Activated CD4-positive, alpha-beta T cell treated with anti-CD3 and anti-CD28 coated beads, Interleukin-2, Interleukin-4, amounts not matched to agents 100 ng/mL and 50 ng/mL, durations not matched to agents 16 hours and 8 hours (primary cell): Measurements from ENCODE around the gene ADAMTS17.
A peak's percentile ranks its signal among the peaks of the same experiment; 100 is the strongest.

ENCODE experiments used
- DNase-seq: peaks from one replicate; pipeline ENCODE4 v3.0.0-alpha.2; 2020; ENCODE audit warnings: low spot score

The ADAMTS17 gene

DNA sequence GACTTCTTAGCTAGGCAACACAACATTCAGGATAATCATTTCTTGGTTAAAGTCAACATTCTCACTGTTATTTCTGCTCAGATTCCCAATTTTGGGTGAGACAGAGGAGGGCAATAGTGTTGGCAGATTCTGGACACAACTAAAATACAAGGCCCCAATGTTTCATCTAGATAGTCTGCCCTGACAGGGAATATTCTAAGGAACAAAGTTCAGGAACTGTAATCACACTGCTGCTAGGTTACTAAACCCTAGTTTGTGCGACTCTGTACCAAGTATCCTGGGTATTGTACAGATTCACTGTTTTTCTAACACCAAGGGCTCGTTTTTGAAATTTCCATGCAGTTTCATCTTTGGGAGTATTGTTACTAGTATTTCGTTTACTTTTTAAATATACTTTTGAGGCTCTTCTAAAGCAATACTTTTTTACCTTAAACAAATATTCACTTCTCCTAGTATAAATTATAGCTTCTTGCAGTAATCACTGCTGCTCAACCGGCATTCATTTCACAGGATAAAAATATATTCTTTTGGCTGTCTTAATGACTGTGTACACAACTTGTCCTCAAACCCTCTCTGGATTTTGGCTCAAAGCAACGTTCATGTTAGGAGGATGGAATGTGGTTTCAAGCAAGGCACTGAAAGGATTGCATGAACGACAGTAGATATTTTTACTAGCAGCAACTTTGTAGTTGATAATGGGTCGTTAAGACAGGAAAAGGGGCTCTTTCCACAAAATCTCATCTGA lies 167.4 kb downstream of the ADAMTS17 start:
- no peak for DNase-seq

- DNase-seq = no peak
Measured at GRCh38 chr15:100172356-100173024, 169.3 kb downstream of the ADAMTS17 start.

GRCh38 chr15:100171411-100171810 lies 170.4 kb downstream of the ADAMTS17 start:
- DNase-seq = no peak

DNA sequence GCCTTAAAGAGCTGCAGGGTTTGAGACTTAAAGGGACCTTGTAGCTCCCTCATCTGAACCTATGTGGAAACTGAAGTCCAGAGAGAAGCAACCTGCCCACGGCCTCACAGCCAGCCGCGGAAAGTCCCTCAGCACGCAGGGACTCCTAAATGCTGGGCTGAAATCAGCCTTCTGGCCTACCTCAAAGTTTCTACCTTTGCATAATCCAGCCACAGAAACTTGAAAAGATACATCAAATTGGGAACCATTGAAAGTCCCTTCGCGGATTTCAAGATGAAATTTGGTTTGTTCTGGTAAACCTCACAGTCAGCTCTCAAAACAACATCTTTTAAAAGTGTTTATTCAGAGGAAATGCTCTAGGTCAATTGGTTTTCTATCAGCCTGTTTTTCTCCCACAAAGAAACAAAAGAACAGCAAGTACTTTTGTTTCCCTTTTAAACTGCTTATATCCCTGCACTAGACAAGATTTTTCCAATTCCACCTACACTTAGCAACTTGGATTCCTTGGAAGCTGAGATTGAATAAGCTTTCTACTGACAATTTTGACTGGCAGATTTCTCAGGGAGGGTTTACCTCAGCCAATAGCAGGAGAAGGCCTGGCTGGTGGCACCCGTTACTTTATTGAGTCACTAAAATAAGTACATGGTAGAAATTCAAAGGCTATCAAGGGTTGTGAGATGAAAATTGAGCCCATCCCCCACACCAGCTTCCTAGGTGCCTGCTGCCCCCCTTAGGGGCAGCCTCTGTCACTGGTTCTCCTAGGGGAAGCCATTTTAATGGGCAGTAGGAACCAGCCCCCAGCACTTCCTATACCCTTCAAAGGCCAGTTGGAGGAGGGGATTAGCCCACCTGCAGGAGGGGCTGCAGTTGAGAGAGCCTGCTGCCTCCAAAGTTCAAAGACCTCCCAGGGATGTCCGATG lies 171.2 kb downstream of the ADAMTS17 start:
- DNase-seq = peak; percentile 43

GRCh38 chr15:100169615-100170290 lies 172.0 kb downstream of the ADAMTS17 start:
- DNase-seq = no peak

GRCh38 chr15:100168787-100169186 lies 173.0 kb downstream of the ADAMTS17 start:
- DNase-seq = no peak

- DNase-seq = no peak
Measured at GRCh38 chr15:100167884-100168375, 173.8 kb downstream of the ADAMTS17 start.

GRCh38 chr15:100166313-100166712 lies 175.5 kb downstream of the ADAMTS17 start:
- DNase-seq = no peak

DNA sequence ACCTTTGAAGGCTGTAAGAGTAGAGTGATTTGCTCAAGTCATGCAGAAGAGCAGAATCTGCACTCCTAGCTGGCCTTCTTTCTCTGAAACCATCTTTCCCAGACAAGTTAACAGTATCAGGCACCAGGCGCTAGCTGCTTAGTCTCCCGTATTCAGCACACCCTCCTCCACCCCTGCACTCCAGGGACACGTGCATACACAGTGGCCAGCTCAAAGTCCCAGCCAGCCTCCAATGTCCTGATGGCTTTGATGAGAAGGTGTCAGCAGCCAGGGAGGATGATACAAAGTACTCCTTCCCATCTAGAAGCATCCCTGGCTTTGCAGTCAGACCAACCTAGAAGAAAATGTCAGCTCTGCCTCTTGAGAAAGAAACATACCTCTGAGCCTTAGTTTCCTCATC lies 177.8 kb downstream of the ADAMTS17 start:
- DNase-seq = no peak

DNA sequence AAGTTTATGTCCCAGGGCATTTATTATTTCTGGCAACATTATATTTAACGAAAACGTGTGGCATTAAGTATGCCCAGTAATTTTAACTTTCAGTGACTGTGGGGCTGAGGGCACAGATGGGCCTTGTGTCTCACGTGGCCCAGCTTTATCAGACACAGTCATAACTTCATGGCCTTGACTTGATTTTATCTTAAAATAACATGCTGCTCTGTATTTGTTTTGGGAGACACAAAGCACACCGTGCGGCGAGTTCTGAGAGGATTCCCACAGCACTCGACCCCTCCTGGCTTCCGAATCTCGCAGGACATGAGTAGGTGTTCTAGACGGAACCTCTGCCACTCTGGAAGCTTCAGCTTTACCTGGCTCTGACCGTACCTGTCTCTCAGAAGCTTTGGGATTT lies 180.8 kb downstream of the ADAMTS17 start:
- no peak for DNase-seq

DNA sequence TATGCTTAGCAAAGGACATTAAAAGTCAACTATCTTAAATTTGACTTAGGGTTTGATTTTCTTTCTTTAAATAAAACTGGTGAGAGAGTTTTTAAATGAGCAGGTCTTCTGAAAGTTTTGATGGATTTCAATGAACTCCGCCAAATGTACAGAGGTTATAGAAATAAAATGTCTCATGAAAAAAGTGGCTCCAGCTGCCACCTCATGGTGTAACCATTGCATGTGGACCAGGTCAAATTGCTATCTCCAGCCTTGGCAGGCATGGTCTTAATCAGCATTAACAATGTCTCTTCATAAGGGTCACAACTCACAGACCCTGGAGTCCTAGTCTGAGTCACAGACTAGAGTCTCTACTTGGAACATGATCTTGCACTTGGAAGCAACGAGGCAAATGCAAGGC lies 182.3 kb downstream of the ADAMTS17 start:
- no peak for DNase-seq

- DNase-seq = no peak
Measured at GRCh38 chr15:100158356-100158755, 183.4 kb downstream of the ADAMTS17 start.

GRCh38 chr15:100156201-100156600 lies 185.6 kb downstream of the ADAMTS17 start:
- DNase-seq = no peak

GRCh38 chr15:100154338-100154737 lies 187.4 kb downstream of the ADAMTS17 start:
- DNase-seq = no peak

DNA sequence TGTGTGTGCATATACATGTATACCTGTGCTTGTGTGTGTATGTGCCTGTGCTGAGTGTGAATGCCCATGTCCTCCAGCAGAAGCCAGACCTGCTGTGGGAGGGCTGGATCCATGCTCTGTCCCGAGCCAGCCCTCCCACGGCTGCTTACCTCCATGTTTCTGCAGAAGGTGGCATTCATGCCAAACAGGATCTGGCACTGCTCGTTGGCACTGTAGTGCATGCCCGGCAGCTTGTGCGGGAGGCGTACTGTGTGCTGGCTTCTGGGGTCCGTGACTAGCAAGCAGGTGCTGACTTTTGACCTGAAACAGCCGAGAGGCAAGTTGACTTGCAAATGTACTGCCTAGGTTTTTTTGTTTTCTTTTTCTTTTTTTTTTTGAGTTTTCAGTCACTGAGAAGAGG lies 189.3 kb downstream of the ADAMTS17 start:
- DNase-seq = no peak

GRCh38 chr15:100150906-100151305 lies 190.9 kb downstream of the ADAMTS17 start:
- no peak for DNase-seq

DNA sequence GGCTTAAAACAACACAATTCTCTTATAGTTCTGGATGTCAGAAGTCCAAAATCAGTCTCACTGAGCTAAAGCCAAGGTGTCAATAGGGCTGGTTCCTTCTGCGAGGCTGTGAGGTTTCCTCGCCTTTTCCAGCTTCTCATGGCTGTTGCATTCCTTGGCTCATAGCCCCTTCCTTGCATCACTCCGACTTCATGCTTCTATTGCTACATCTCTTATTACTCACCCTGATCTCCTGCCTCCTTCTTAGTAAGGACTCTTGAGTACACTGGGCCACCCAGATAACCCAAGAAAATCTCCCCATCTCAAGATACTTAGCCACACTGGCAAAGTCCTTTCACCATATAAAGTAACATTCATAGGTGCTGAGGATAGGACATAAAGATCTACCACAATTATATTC lies 193.9 kb downstream of the ADAMTS17 start:
- DNase-seq = no peak

DNA sequence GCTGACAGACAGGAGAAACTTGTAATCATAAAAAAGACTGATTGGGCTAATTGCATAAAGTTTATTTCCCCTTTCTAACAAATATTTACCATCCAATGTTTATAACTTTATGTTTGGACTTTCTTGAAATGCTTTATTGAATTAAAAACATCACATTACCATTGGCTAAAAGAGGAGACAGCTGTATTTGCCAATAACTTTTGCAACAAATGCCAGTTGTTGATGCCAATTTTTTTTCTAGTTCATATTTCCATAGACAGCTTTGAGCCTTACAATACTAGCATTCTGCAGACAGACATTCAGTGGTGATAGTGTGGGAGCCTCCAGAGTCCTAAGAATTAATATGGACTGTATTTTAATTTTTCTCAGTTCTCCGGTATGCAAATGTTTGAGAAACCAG lies 198.4 kb downstream of the ADAMTS17 start:
- DNase-seq = no peak

GRCh38 chr15:100141311-100142001 lies 200.3 kb downstream of the ADAMTS17 start:
- DNase-seq = no peak

GRCh38 chr15:100140527-100141308 lies 201.1 kb downstream of the ADAMTS17 start:
- no peak for DNase-seq
